ENCODE data around the gene EFEMP2.
"Not testable (repeated sequence)": the region's sequence is repeated elsewhere in the genome, so short reads cannot be mapped to it uniquely, and the experiment has no call there.

The EFEMP2 gene

DNA sequence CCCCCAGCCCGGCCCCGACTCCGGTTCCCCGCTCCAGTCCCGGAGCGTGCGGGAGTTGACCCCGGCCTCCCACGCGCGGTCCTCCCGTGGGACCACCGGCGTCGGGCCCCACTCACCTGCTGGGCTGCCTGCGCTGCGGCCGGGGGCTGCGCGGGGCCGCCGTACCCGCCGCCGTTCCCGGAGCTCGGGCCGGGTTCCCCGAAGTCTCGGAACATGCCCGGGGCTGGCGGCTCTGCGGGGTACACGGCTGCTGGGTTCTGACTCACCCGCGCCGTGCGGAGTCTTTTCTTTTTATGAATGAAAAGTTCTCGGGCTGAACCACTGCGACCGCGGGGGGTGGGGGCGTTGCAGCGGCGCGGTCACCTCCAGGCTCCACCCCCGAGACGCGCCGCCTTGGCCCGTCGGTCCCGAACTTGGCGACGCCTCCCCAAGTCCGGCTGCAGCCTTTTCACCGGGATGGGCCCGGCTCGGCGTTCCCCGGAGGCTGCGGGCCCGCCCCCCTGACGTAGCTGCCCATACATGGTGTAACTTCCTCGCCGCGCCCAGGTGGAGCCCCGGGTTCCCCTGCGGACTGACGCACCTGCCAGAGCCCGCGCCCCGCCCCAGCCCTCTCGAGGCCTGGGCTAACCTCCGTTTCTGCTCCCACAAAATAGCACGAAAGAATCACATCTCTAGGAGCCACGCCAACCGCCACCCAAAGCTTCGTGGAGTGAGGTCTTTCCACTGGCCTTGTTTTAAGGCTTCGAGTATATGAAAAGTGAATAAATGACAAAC, 27.7 kb upstream of the EFEMP2 start, which contains the start of gene FOSL1:
Gene FOSL1 (minus strand): TSS at position 264 of the 774 bp plus-strand sequence. CDS start 49 bp downstream, at position 215.
- DNase-seq, result peak; percentile 97

GRCh38 chr11:65899356-65900124, 26.9 kb upstream of the EFEMP2 start:
- peak; percentile 86 for DNase-seq

GRCh38 chr11:65898656-65899355, 26.2 kb upstream of the EFEMP2 start:
- no peak for DNase-seq

GRCh38 chr11:65897020-65897471, 24.4 kb upstream of the EFEMP2 start:
- DNase-seq, result no peak

DNA sequence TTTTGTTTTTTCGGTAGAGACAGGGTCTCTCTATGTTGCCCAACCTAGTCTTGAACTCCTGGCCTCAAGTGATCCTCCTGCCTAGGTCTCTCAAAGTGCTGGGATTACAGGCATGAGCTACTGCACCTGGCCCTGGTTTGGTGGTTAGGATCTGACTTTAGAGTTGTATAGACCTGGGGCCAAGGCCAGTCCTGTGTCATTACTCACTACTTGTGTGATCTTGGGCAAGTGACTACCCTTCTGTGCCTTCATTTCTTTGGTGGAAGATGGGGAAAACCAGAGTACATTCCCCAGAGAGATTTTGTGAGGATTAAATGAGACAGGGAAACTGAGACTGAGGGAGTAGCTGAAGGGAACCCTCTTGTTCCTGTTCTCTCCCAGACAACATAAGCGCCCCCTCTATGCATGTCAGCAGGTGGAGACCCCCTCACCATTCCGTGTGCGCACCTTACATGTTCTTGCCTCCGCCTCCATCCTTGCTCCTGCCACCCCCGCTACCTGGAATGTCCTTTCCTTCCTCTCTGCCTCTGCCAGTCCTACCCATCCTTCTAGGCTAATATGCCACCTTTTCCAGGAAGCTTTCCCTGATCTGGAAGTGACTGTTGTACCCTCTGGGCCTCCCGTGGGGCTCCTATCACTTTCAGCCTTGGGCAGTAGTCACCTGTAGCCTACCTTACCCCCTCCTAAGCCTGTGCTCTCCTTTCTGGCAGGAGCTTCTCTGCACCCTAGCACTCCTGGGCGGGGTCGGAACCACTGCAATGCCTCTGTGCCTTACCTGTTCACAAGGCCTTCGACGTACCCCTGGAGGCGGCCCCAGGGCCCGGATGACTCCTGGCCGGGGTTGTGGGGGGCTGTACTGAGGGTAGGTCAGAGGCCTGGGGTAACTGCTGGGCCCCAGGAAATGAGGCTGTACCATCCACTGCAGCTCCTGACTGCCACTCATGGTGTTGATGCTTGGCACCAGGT, 23.7 kb upstream of the EFEMP2 start:
- DNase-seq, result no peak

- no peak for DNase-seq
These were observed 22.9 kb upstream of the EFEMP2 start for GRCh38 chr11:65895482-65895981.

DNA sequence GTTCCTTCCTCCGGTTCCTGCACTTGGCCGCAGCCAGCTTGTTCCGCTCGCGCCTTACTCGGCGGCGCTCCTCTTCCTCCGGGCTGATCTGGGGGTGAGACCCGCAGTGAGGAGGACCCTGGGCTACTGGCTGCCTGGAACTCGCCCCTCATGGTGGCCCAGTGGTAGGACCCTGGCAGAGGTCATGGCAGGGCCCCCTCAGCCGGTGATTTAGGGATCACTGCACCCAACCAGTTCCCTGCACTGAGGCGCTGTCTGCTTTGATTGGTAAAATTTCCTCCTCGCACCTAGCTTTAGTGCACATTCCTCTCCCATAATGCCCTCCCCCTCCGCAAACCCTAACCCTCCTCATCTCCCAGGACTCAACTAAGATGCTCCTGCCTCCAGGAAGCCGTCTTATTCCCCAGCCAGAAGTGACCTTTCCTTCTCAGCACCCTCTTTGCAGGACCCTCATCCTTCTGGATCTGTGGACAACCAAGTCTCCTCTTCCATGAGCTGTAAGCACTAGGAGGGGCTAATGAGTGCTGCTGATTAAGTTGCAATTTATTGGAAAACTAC, 21.5 kb upstream of the EFEMP2 start:
- no peak for DNase-seq

DNA sequence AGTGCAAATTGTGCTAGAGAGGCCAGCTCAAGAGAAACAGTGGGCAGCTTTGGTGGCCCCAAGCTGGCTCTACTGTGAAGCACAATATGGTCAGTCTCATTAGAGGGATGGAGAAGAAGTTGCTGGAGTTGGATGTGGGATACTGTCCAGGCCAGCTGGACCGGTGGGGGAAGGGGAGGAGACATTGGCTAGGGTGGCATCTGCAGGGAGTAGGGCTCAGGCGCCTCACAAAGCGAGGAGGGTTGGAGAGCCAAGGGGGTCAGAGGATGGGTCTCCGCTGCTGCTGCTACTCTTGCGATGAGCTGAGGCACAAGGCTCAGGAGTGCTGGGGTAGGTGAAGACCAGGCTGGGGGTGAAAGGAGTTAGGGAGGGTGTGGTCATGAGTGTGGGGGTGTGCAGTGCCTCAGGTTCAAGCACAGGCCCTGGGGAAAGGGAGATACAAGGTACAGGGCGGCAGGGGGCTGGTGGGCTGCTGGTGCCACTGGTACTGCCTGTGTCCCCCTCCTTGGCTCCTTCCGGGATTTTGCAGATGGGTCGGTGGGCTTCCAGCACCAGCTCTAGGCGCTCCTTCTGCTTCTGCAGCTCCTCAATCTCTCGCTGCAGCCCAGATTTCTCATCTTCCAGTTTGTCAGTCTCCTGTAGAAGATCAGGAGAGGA, 20.2 kb upstream of the EFEMP2 start:
- DNase-seq, result no peak

GRCh38 chr11:65892137-65892540, 19.5 kb upstream of the EFEMP2 start:
- not testable (repeated sequence) for DNase-seq

- DNase-seq, result peak; percentile 49
These were observed 18.9 kb upstream of the EFEMP2 start for GRCh38 chr11:65891219-65892136.

- peak; percentile 97 for DNase-seq
These were observed 18.0 kb upstream of the EFEMP2 start, which contains the start of gene CCDC85B for GRCh38 chr11:65890324-65891218. CCDC85B (plus strand) TSS chr11:65890673; CDS start chr11:65890784, 111 bp downstream.

GRCh38 chr11:65888163-65888814, 15.7 kb upstream of the EFEMP2 start, which contains the start of gene FIBP:
FIBP (minus strand) TSS chr11:65888471; CDS start chr11:65888418, 53 bp downstream.
- DNase-seq, result peak; percentile 98

DNA sequence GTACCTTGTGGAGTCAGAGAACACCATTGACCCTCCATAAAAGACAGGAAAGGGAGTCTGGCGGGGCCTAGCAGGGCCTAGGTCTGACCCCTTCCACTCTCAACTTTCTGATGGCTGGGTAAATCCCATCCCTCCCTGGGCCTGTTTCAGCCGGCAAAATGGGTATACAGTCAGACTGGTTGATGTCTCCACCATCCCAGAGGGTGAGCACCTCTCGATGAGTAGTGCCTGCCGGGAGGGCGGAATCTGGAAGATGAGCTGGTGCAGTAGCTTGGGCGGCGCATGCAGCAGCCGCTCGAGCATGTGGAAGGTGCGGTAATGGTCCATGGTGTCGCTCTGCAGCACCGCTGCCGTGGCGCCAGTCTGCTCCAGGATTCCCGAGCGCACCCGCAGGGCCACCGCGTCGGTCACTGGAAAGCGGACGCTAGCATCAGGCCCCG, 15.1 kb upstream of the EFEMP2 start:
- peak; percentile 47 for DNase-seq

GRCh38 chr11:65886826-65887722, 14.5 kb upstream of the EFEMP2 start:
- no peak for DNase-seq

GRCh38 chr11:65885808-65886536, 13.4 kb upstream of the EFEMP2 start:
- no peak for DNase-seq

GRCh38 chr11:65885231-65885630, 12.6 kb upstream of the EFEMP2 start:
- DNase-seq, result no peak

Measured in fibroblast of skin of right biceps (primary cell).